ENCODE data around the gene PRRC2A.
A peak's percentile ranks its signal among the peaks of the same experiment; 100 is the strongest.

The PRRC2A gene

GRCh38 chr6:31620586-31621319 lies at the start of gene PRRC2A:
PRRC2A (plus strand) TSS chr6:31620715; CDS start chr6:31622790, 2,075 bp downstream.
- H3K9me3 Mint-ChIP-seq = no peaks in the 10 kb centered on the region
- peak; percentile 58 for ATAC-seq
- peaks cover 32% of the 10 kb centered on the region for H3K36me3 Mint-ChIP-seq
- H3K27me3 Mint-ChIP-seq = no peaks in the 10 kb centered on the region
- peaks cover 29% of the 10 kb centered on the region for H3K4me1 Mint-ChIP-seq
- H3K4me3 Mint-ChIP-seq = peak within 1 kb of the TSS; percentile 82
- H3K27ac Mint-ChIP-seq = peak within 1 kb of the TSS; percentile 88

- Mint-ChIP-seq H3K27ac (peak within 1 kb of the TSS; percentile 92), H3K36me3 (peaks cover 24% of the 10 kb centered on the region), H3K4me1 (peaks cover 95% of the 10 kb centered on the region), H3K4me3 (peak within 1 kb of the TSS; percentile 90), H3K9me3 (no peaks in the 10 kb centered on the region), H3K27me3 (no peaks in the 10 kb centered on the region)
- ATAC-seq = peak; percentile 66
Measured at GRCh38 chr6:31572041-31572911, 48.2 kb upstream of the PRRC2A start, which contains the start of gene LTA. LTA (plus strand) TSS chr6:31572289; CDS start chr6:31572743, 454 bp downstream.

GRCh38 chr6:31573239-31574105 lies 47.0 kb upstream of the PRRC2A start:
- no peak for ATAC-seq
- Mint-ChIP-seq H3K4me1 (peaks cover 89% of the 10 kb centered on the region), H3K27me3 (no peaks in the 10 kb centered on the region), H3K4me3 (peak overlapping the region; percentile 90), H3K36me3 (peaks cover 28% of the 10 kb centered on the region), H3K9me3 (no peaks in the 10 kb centered on the region), H3K27ac (peak overlapping the region; percentile 92)

GRCh38 chr6:31574106-31575061 lies 46.1 kb upstream of the PRRC2A start:
- Mint-ChIP-seq H3K4me1 (peaks cover 89% of the 10 kb centered on the region), H3K36me3 (peaks cover 35% of the 10 kb centered on the region), H3K4me3 (peak overlapping the region; percentile 90)

GRCh38 chr6:31575335-31575901 lies 45.1 kb upstream of the PRRC2A start, which contains the start of gene TNF:
TNF (plus strand) TSS chr6:31575565; CDS start chr6:31575742, 177 bp downstream.
- peak; percentile 59 for ATAC-seq
- peak within 1 kb of the TSS; percentile 92 for H3K27ac Mint-ChIP-seq
- H3K36me3 Mint-ChIP-seq = peaks cover 35% of the 10 kb centered on the region
- H3K27me3 Mint-ChIP-seq = no peaks in the 10 kb centered on the region
- H3K9me3 Mint-ChIP-seq = no peaks in the 10 kb centered on the region
- H3K4me3 Mint-ChIP-seq = peak within 1 kb of the TSS; percentile 90
- peaks cover 90% of the 10 kb centered on the region for H3K4me1 Mint-ChIP-seq

More at GRCh38 chr6:31574106-31575061, 46.1 kb upstream of the PRRC2A start:
- Mint-ChIP-seq H3K27ac (peak overlapping the region; percentile 92), H3K9me3 (no peaks in the 10 kb centered on the region), H3K27me3 (no peaks in the 10 kb centered on the region)
- peak; percentile 46 for ATAC-seq

GRCh38 chr6:31575952-31576685 lies 44.4 kb upstream of the PRRC2A start:
- peaks cover 40% of the 10 kb centered on the region for H3K36me3 Mint-ChIP-seq
- peak overlapping the region; percentile 90 for H3K4me3 Mint-ChIP-seq
- H3K27me3 Mint-ChIP-seq = no peaks in the 10 kb centered on the region
- H3K9me3 Mint-ChIP-seq = no peaks in the 10 kb centered on the region
- no peak for ATAC-seq
- H3K27ac Mint-ChIP-seq = peak overlapping the region; percentile 92
- H3K4me1 Mint-ChIP-seq = peaks cover 85% of the 10 kb centered on the region

- no peak for ATAC-seq
- peak overlapping the region; percentile 90 for H3K4me3 Mint-ChIP-seq
- H3K9me3 Mint-ChIP-seq = no peaks in the 10 kb centered on the region
- peak overlapping the region; percentile 92 for H3K27ac Mint-ChIP-seq
- no peaks in the 10 kb centered on the region for H3K27me3 Mint-ChIP-seq
- peaks cover 83% of the 10 kb centered on the region for H3K4me1 Mint-ChIP-seq
- peaks cover 46% of the 10 kb centered on the region for H3K36me3 Mint-ChIP-seq
Measured at GRCh38 chr6:31576897-31577578, 43.5 kb upstream of the PRRC2A start.

GRCh38 chr6:31577579-31577966 lies 42.9 kb upstream of the PRRC2A start:
- no peak for ATAC-seq
- Mint-ChIP-seq H3K27me3 (no peaks in the 10 kb centered on the region), H3K36me3 (peaks cover 46% of the 10 kb centered on the region), H3K4me3 (peak overlapping the region; percentile 90), H3K9me3 (no peaks in the 10 kb centered on the region), H3K27ac (peak overlapping the region; percentile 92), H3K4me1 (peaks cover 83% of the 10 kb centered on the region)

- Mint-ChIP-seq H3K4me3 (peak overlapping the region; percentile 92), H3K27me3 (no peaks in the 10 kb centered on the region), H3K27ac (peak overlapping the region; percentile 96), H3K36me3 (peaks cover 43% of the 10 kb centered on the region), H3K4me1 (peaks cover 81% of the 10 kb centered on the region), H3K9me3 (no peaks in the 10 kb centered on the region)
- no peak for ATAC-seq
Measured at GRCh38 chr6:31578184-31579118, 42.1 kb upstream of the PRRC2A start.

GRCh38 chr6:31579119-31579505 lies 41.4 kb upstream of the PRRC2A start:
- Mint-ChIP-seq H3K9me3 (no peaks in the 10 kb centered on the region), H3K4me1 (peaks cover 74% of the 10 kb centered on the region), H3K4me3 (peak overlapping the region; percentile 92), H3K27ac (peak overlapping the region; percentile 96), H3K36me3 (peaks cover 41% of the 10 kb centered on the region), H3K27me3 (no peaks in the 10 kb centered on the region)
- no peak for ATAC-seq

GRCh38 chr6:31579546-31580437 lies 40.7 kb upstream of the PRRC2A start:
- Mint-ChIP-seq H3K36me3 (peaks cover 41% of the 10 kb centered on the region), H3K4me3 (peak overlapping the region; percentile 92), H3K27ac (peak overlapping the region; percentile 96), H3K9me3 (no peaks in the 10 kb centered on the region), H3K27me3 (no peaks in the 10 kb centered on the region), H3K4me1 (peaks cover 67% of the 10 kb centered on the region)
- ATAC-seq = no peak
